HEK293 (cell line): ENCODE results near the gene RASGRP1.

Experiments used
- MYNN ChIP-seq: fragments of 450-650 bp; formaldehyde crosslinking; IDR thresholded peaks from 2 replicates; pipeline ENCODE4 v1.5.1; 2016; ENCODE audit warnings: missing biosample characterization, missing genetic modification characterization, borderline replicate concordance
- RBAK ChIP-seq: fragments of 450-650 bp; formaldehyde crosslinking; IDR thresholded peaks from 2 replicates; pipeline ENCODE4 v1.5.1; 2016; ENCODE audit warnings: missing biosample characterization, missing genetic modification characterization
- SCRT2 ChIP-seq: fragments of 450-650 bp; formaldehyde crosslinking; IDR thresholded peaks from 2 replicates; pipeline ENCODE4 v1.5.1; 2016; ENCODE audit warnings: missing biosample characterization, missing genetic modification characterization
- YY1 ChIP-seq: fragments of 450-650 bp; formaldehyde crosslinking; IDR thresholded peaks from 2 replicates; pipeline ENCODE4 v1.5.1; 2018; ENCODE audit warnings: missing biosample characterization, missing genetic modification characterization
- ZBTB1 ChIP-seq: fragments of 450-650 bp; formaldehyde crosslinking; IDR thresholded peaks from 2 replicates; pipeline ENCODE4 v1.5.1; 2016; ENCODE audit warnings: missing biosample characterization, missing genetic modification characterization
- ZNF138 ChIP-seq: fragments of 450-650 bp; formaldehyde crosslinking; IDR thresholded peaks from 2 replicates; pipeline ENCODE4 v1.5.1; 2016; ENCODE audit warnings: missing biosample characterization, missing genetic modification characterization, borderline replicate concordance
- ZNF140 ChIP-seq: fragments of 450-650 bp; formaldehyde crosslinking; IDR thresholded peaks from 2 replicates; pipeline ENCODE4 v1.5.1; 2016; ENCODE audit warnings: missing biosample characterization, missing genetic modification characterization
- TF ChIP-seq, protein P1 (sequence below): fragments of 450-650 bp; formaldehyde crosslinking; IDR thresholded peaks from 2 replicates; pipeline ENCODE4 v1.5.1; 2016; ENCODE audit warnings: missing biosample characterization, missing genetic modification characterization
- TF ChIP-seq, protein P2 (sequence below): fragments of 450-650 bp; formaldehyde crosslinking; IDR thresholded peaks from 2 replicates; pipeline ENCODE4 v1.5.1; 2016; ENCODE audit warnings: missing biosample characterization, missing genetic modification characterization

DNA sequence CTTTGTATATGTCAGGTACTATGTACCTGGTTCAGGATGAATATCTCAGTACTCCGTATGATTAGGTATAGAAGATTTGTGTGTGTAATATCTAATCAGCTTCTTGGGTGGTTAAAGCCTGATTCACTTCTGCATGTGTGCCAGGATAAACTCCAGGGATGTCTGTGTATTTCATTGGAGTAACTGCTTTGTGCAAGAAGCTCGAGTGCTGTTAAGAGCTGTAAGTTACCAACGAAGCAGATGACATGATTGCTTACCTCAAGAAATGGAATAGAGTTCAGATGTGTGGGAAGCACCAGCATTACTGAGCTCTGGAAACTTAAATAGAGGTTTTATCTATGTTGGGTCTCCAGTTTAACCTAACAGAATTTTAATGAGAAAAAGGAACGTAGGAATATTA is 87.0 kb downstream of the RASGRP1 start:
- TF ChIP-seq ZNF140 (tag by site-specific recombination) (no peak), YY1 (tag by site-specific recombination) (no peak), SCRT2 (no peak), RBAK (tag by site-specific recombination) (no peak), ZBTB1 (no peak), MYNN (tag by site-specific recombination) (no peak), ZNF138 (no peak)
- TF ChIP-seq, protein P1, sequence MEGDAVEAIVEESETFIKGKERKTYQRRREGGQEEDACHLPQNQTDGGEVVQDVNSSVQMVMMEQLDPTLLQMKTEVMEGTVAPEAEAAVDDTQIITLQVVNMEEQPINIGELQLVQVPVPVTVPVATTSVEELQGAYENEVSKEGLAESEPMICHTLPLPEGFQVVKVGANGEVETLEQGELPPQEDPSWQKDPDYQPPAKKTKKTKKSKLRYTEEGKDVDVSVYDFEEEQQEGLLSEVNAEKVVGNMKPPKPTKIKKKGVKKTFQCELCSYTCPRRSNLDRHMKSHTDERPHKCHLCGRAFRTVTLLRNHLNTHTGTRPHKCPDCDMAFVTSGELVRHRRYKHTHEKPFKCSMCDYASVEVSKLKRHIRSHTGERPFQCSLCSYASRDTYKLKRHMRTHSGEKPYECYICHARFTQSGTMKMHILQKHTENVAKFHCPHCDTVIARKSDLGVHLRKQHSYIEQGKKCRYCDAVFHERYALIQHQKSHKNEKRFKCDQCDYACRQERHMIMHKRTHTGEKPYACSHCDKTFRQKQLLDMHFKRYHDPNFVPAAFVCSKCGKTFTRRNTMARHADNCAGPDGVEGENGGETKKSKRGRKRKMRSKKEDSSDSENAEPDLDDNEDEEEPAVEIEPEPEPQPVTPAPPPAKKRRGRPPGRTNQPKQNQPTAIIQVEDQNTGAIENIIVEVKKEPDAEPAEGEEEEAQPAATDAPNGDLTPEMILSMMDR (tag by site-specific recombination): no peak
- TF ChIP-seq, protein P2, sequence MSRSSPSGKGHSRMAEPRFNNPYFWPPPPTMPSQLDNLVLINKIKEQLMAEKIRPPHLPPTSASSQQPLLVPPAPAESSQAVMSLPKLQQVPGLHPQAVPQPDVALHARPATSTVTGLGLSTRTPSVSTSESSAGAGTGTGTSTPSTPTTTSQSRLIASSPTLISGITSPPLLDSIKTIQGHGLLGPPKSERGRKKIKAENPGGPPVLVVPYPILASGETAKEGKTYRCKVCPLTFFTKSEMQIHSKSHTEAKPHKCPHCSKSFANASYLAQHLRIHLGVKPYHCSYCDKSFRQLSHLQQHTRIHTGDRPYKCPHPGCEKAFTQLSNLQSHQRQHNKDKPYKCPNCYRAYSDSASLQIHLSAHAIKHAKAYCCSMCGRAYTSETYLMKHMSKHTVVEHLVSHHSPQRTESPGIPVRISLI (tag by site-specific recombination): no peak
